ENCODE data around the gene APBA1.

The APBA1 gene

GRCh38 chr9:69655065-69655464, 17.1 kb downstream of the APBA1 start:
- DNase-seq: no peak

GRCh38 chr9:69653261-69653660, 18.9 kb downstream of the APBA1 start:
- DNase-seq: no peak

DNA sequence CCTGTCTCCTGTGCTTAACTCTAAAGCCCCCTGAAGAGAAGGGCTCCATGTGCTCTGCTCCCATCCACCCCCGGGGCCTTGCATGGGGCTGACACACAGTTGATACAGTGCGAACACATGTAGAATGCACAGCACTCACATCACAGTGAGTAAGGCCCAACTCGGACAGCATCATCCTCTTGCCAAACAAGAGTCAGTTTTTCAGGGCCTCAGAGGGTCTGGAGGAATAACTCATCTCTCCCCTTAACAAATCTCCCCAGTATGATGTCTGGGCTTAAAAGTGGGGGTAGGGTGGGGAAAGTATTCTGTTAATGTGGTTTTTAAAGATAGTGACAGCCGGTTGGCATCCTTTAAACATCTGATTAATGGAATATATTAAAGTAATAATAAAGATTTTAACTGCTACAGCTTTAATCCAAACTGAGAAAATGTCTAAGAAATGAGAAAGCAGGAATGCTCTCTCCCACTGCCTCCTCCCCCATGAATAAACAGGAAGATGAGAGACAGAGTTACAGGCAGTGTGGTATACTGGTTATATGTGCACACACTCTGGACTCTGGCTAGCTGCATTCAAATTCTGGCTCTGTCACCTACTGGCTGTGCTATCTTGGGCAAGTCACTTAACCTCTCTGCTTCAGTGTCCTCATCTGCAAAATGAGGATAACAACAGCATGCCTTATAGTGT, 22.5 kb downstream of the APBA1 start:
- no peak for DNase-seq

GRCh38 chr9:69647804-69648203, 24.4 kb downstream of the APBA1 start:
- DNase-seq: no peak

DNA sequence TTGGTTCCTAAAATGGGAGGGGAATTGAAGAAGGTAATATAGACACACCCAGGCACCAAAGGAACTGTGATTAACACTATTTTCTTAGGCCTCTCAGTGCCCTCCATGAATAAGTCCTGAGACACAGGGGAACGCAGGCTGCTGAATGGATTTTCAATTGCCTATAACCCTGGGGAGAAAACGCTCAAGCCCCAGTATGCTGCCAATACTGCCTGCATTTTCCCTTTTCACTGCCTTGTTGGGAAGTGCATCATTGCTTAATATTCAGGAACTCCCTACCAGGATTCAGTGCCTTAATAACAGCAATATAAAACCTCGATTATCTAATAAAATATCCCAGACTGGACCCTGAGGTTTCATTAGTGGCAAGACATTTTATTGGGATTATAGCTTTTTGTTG, 25.4 kb downstream of the APBA1 start:
- no peak for DNase-seq

DNA sequence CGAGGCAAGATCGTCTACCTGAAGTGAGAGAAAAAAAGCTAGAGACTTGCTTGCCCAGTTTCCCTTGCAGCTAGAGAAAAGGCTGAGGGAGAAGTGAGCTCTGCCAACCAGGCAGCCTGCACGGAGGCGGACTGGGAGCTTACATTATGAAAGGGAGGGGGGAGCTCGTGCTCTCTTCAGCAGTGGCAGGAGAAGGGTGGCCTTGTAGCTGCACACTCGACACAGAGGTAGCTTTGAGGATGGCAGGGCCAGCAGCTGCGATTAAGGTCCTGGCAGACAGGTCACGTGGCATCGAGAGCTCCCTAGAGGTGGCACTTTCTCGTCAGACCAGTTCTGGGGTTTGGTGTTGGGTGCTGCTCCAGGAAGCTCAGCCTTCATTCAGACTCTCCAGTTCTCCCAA, 26.7 kb downstream of the APBA1 start:
- no peak for DNase-seq

- DNase-seq: no peak
These were observed 29.1 kb downstream of the APBA1 start for GRCh38 chr9:69643098-69643497.

DNA sequence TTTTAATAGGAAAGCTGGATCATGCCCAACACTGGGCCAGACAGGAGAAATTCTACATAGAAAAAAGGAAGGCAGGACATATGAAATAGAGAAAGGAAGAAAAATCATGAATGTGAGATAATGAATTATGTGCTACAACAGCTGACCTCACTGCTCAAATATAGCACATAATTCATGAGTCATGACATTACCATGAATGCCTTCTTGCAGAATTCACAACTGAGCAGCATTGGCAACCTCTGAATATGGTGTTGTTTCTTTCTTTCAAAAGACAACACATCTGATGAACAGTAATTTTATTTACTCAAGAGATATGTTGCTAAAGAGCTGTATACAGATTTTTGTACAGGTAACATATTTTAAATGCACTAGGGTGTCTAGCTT, 34.4 kb downstream of the APBA1 start:
- no peak for DNase-seq

DNA sequence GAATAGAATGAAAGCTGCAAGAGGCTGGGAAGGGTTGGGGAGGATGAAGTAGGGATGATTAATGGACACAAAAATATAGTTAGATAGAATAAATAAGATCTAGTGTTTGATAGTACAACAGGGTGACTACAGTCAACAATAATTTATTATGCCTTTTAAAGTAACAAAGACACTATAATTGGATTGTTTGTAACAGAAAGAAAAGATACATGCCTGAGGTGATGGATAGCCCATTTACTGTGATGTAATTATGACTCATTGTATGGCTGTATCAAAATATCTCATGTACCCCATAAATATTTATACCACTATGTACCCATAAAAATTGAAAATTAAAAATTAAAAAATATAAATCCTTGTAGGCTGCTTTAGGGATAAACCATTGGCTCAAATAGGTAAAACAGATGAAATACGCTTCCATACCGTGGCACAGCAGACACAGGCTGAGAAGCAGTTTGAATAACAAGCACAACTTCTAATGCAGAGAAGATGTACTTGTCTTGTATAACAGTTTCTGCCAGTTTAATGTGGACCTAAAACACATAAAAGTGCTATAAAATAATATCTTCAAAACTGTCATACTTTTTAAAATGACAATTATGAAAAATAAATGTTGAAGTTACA, 34.9 kb downstream of the APBA1 start:
- DNase-seq: no peak

GRCh38 chr9:69633716-69634115, 38.5 kb downstream of the APBA1 start:
- no peak for DNase-seq

DNA sequence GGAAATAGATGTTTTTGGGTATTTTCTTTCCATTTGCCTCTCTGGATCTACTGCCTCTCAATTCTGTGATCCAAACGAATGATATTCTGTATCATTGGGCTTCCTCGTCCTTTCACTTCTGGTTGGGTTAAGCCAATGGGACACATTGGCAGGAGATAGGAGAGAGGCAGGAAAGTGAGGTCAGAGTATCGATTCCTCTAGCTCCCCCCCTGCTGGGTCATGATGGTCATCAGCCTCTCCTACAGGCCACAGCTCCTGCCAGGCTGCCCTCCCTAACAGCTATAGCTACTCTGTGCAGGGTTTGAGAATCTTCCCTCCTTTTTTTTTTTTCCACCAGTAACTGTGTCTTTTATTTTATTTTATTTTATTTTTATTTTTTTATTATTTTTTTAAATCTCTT, 39.4 kb downstream of the APBA1 start:
- DNase-seq: no peak

GRCh38 chr9:69627281-69627680, 44.9 kb downstream of the APBA1 start:
- DNase-seq: no peak

GRCh38 chr9:69623276-69623675, 48.9 kb downstream of the APBA1 start:
- no peak for DNase-seq

DNA sequence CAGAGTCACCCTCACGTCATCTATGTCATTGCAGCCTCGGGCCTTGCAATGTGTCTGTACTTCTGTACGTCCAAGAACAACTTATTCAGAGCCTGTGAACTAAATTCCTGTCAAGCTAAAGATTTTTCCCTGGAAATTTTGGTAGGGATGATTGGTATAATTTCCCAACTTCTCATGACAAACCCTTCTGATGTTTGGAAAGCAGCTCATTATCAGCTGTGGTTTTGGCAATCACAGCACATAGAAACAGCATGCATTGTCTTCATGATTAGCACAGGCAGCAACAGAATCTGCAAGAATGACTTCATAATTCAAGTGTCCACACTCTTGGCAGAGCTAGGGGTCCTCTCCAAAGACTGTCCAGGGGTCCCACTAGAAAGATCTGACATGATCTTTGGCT, 49.5 kb downstream of the APBA1 start:
- DNase-seq: no peak

DNA sequence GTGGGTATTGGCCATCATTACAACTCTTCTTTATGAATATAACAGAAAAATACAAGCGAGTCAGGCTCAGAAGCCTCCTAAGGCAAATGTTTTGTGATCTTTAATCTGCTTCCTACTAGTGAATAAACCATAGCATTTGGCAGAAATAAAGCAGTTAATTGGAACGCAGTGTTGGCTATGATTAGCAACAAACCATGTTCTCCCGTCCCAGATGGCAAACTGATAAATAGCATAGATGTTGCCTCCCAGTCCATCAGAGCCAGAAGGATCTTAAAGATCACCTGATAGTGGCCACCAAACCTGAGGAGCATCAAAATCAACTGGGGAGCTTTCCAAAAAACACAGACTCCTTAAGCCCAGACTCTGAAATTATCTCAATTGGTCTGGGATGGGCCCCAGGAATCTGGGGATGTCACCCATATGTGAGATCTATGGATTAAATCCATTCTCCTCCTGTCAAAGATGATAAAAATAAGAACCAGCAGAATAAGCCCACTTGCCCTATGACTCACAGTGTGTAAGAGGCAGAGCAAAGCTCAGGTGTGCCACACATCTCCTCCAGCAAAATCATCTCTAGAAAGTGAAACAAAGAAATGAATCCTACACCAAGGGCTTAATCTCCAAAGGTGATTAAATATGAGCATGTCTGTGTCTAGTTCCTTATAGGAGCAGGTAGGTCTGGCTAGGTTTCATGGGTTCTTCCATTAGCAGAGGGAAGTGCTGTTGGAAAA, 50.3 kb downstream of the APBA1 start:
- DNase-seq: no peak

DNA sequence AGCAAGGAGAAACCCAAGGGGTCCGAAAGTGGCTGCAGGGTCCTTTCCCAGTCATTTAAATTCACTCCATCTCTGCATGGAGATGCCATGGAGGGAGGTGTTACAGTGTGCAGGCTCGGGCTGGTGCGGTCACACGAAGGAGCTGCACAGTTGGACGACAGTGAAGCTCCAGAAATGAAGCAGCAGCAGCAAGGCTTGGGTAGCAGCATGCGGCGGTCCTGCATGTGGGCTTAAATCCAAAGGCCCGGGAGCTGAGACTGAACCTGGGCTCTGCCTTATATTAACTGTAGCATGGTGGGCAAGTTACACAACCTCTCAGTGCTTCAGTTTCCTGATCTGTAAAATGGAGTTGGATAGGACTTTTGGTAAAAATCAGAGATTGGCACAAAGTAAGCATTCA, 51.4 kb downstream of the APBA1 start:
- no peak for DNase-seq

DNA sequence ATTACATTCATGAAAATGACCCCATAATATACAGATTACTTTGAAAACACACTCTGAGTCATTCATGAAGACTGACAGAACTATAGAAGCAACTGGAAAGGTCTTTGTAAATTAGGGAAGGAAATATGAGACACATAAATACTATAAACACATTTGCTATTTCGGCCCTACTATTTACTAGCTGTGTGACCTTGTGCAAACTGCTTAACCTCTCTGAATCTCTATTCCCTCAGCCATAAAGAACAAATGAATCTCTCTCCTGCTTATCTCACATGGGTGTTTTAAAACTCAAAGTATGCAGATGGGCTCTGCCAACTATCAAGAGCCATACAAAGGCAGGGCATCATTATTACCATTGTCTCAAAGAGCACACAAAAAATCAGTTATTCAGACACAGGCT, 52.9 kb downstream of the APBA1 start:
- DNase-seq: no peak

DNA sequence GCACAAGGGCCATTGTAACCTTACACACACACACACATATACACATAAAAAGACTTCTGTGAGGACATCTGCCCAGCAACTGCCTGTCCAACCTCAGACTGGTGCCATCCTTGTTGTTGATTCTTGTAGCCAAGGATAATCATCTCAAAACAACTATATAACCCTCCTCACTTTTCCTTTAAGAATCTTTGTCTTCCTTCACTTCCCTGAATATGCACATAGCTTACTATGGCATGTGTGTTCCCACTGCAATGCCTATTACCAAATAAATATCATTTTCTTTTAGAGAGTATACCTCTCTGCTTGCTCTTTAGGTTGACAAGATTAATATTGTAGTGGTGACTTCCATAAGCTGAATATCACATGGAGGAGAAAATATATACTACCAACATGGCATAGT, 55.2 kb downstream of the APBA1 start:
- no peak for DNase-seq

DNA sequence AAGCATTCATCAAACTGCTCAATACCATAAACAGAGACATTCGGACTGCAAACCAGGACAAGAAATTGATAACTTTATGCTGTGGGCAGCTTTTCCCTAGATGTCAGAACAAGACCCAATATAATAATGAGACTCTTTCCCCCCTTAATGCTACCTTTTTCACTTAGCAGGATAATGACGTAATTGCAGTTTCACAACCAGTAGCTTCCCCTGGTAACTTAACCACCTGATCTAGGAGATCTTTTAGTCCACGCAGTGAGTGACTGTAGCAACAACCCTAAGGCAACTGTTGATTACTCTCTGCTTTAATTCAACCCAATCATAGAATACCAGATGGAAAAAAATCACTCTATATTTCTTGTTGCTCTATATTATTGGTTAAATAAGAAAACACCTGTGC, 56.3 kb downstream of the APBA1 start:
- no peak for DNase-seq

- no peak for DNase-seq
These were observed 61.0 kb downstream of the APBA1 start for GRCh38 chr9:69611221-69611620.

GRCh38 chr9:69609156-69609555, 63.0 kb downstream of the APBA1 start:
- no peak for DNase-seq

DNA sequence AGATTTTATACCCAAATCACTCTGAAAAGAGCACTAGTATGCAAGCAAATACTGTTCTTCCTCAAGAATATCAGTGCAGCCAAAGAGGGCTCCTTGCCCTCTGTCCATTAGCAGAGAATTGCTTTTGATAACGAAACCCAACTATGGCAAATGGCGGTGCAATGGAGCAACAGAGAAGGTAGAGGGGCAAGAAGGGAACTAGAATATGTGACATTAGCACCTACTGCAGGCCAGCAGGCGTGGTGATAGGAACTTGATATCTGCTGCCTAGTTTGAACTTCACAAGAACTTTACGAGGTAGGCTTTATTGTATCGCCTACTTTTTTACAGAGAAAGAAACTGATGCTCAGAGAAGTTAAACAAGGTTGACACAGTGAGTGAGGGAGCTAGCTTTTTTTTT, 66.1 kb downstream of the APBA1 start:
- DNase-seq: no peak

DNA sequence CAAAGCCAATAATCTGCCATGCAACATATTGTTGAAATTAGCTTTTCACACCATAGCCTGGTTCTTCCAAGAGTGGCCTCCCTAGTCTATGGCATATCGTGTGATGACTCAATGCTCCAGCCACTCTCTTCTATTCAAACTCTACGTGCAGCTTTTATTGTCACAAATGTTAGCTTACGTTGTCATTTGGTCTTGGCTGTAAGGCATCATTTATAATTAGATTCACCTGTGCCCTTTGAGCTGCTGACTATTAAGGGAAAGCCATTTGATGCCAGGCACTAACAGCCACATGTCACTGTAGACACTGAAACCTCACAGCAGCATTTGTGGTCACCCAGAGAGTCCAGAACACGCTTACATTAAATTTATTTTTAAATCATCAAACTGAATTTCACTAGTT, 66.8 kb downstream of the APBA1 start:
- no peak for DNase-seq

GRCh38 chr9:69604568-69605219, 67.5 kb downstream of the APBA1 start:
- no peak for DNase-seq
